Posterior vena cava (tissue), 2 donors: ENCODE results near the gene ZBTB16. TPM values are rescaled to one million over a fixed set of nuclear protein-coding genes. Genes with fewer than 3 reads are reported as not detected.

Experiments
- DNase-seq: peaks from one replicate; pipeline ENCODE4 v3.0.0-alpha.2; 2020; ENCODE audit warnings: low spot score
- intact Hi-C, 2 donors: fragments of 100-400 bp; cut with DNase I; formaldehyde crosslinking; loops; one replicate each; pipeline versions ENCODE4 v1.14.1 to v1.14.2; 2022 to 2023
- total RNA-seq, 2 donors: library from RNA; stranded (reverse); fragmentation: NEBNext Ultra II Directional; extraction: Animal tissue kit (Norgen Biotek cat#: 25700); gene quantifications; one replicate each; pipeline ENCODE4 v1.2.1, GENCODE V29; 2021
- donor health status: DM: yes; HTN: yes; CAD: no.
- donor health status: DM: yes; HTN: yes; CAD: no.

Gene ZBTB16
- total RNA-seq, 2 donors from 2014 or later, result 188 to 208 TPM

DNA sequence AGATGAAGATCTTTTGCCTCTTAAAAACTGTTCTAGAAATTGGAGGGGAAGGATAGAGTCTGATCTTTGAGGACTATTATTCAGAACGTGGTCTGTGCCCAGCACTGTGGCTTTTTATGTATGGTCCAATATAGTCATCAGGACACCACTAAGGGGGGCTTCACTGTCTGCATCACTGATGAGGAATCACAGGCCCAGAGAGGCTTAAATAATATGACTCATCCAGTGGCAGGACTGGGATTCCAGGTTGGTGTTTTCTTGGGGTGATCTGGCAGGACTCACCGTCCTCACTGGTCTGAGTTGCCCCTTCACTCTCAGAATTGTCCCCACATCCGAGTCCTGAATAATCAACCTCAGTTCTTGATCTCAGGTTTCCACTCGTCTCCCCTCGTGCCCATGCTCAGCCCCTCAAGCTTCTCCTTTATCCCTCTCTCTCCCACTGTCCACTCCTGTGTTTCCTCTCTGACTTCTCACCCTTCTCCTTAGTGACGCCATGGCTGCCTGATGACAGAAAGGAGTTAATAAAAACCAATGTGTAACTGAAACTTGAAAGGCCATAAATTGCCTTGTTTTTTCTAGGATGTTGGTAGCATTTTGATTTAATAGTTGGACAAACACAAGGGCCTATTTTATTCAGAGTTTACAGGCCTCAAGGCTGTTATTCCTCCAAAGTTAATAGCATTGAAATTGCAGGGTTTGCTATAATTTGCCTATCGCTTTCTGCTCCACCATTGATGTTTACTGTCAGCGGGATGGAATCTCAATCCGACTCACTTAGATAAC, 141.0 kb downstream of the ZBTB16 start:
- intact Hi-C loops, result no loop called here
- DNase-seq, result no peak

DNA sequence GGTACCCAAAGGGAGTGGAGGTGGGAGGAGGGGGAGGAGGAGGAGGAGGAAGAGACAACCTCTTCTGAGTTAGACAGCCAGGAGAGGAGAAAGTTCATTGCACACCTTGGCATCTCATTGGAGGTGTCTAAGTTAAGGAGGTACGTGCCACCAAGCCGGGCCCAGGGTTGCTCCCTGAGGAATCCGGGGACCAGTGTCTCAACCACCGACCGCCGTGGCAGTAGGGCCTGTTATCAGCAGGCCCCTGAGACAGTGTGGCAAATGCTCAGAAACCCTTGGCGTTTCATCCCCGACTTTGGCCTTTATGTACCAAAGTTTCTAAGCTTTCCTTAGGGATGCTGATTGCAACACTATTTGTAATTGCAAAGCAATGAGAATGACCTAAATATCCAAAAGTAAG, 141.7 kb downstream of the ZBTB16 start:
- intact Hi-C loops, result no loop called here

DNA sequence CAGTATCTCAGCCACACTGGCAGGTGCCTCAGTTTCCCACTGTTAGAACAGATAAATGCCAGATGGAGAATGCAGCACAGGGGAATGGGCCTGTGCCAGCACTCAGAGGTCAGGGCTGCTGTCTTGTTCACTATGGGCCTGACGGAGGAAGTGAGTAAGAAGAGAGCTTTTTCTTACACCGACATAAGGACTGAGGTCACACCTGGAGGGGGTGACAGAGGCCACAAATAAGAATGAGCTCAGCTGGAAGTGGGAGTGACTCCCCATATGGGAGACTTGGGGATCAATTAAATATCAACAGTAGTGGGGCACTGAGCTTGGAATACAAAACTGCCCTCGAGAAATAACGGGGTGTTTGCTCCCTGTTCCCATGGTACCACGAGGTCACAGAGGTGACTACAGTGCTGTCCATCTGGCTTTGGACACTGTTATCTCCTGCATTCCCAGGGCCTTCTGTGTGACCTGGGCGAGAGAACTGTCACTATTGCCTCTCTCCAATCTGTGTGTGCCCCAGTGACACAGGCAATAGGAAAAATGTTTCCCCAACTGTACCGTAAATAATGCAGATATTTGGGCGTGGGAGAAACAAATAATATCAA, 142.6 kb downstream of the ZBTB16 start:
- no peak for DNase-seq
- intact Hi-C loops, result no loop called here

More for the DNA sequence above, 141.7 kb downstream of the ZBTB16 start:
- no peak for DNase-seq

DNA sequence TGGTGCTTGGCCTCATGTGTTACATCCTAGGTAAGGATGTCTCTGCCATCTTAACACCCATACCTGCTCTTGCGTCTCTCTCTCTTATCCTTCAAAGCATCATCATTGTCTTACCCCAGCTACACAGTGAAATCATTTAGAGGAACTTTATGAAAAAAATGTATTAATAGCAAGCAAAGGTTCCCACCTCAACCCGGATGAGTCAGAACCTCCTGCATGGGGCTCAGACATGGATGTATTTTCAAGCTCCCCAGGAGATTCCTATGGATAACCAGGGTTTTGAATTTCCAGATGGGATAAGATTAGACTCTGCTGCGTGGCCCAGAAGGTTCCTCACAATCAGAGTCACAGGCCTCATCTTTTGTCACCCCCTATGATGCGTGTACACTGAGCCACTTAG, 147.6 kb downstream of the ZBTB16 start:
- DNase-seq, result no peak
- intact Hi-C loops, result loop anchor here in 1 of 2 donors (5.0 kb wide), 1 partner anchor 45 kb away; no protein-coding TSS in a partner anchor

DNA sequence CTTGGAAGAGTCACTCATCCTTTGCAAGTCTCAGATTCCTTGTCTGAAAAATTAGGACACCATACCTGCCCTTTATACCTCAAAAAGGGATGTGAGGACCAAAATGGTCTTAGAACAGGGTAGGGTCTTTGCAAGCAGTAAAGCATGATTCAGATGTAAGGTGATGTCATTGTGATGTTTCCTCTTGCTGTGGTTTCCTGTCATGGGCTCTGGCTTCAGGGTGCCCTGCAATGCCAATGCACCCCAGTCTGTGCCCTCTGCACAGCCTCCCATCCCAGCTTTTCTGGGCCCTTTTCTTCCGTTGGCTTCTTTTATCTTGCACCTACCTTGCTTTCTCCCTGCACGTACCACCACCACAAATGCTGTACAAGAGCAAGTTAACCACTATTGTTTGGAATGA, 148.9 kb downstream of the ZBTB16 start:
- intact Hi-C loops, result loop anchor here in 1 of 2 donors (5.0 kb wide), 1 partner anchor 44 kb away; no protein-coding TSS in a partner anchor
- DNase-seq, result no peak

DNA sequence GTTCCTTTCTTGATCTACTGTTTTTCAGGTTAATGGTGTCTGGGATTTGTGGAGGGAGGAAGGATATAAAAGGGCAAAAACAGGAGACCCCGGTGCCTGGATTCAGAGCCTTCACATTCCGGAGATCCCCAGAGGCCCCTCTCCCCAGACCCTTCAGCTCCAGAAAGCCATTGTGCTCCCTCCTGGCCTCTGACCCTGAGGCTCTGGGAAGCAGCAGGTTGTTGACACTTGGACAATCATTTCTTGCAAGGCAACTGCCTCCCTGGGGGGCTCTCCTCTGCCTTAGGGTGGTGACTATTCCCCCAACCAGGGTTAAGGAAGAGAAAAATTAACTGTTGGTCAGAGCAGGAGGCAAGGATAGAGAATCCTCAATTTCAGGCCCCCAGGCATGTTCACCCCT, 149.8 kb downstream of the ZBTB16 start:
- no peak for DNase-seq
- intact Hi-C loops, result loop anchor here in 1 of 2 donors (5.0 kb wide), 1 partner anchor 43 kb away; no protein-coding TSS in a partner anchor

DNA sequence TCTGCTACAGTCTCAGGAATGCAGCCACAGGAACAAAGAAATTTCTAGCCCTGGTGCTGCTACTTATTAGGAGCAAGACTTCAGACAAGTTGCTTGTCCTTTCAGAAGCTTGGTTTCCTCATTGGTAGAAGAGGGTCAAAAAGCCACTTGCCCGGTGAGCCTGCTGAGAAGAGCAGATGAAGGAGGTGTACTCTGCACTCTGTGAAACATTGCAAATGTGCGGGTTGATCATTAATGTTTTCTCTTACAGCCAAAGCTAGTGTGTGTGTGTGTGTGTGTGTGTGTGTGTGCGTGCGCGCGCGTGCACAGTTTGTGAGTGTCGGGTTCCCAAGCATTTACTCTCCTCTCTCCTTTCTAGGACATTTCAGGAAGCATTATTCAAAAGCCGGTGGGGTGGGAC, 150.4 kb downstream of the ZBTB16 start:
- intact Hi-C loops, result loop anchor here in 1 of 2 donors (5.0 kb wide), 1 partner anchor 42 kb away; no protein-coding TSS in a partner anchor
- no peak for DNase-seq

DNA sequence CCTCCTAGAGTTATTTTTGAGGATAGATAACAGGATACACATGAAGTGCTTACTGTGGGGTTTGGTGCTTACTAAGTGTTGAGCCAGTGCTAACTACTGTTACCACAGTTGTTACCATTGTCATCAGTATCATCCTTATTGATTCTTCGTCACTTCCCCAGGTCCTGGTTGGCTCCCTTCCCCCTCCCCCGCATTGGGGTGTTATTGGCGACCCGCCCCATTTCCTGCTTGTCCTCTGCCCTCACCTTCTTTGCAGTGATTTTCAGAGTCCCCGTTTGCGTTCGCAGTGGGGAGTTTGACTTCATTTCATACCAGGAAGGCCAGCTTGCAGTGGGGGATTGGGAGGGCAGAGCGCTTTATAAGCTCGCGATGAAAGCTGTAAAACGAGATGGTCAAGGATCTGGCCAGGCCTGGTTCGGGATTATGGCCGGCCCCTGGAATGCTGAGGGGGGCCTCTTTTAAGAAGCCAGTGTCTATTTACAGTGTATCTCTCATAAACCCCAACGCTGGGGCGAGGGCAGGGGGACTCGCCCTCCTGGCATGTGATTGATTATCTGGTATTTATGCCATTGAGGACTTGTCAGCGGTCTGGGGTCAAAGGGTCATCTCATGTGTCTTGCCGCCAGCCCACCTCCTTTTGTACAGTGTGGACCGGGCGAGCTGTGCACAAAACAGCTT, 152.1 kb downstream of the ZBTB16 start:
- no peak for DNase-seq
- intact Hi-C loops, result no loop called here

DNA sequence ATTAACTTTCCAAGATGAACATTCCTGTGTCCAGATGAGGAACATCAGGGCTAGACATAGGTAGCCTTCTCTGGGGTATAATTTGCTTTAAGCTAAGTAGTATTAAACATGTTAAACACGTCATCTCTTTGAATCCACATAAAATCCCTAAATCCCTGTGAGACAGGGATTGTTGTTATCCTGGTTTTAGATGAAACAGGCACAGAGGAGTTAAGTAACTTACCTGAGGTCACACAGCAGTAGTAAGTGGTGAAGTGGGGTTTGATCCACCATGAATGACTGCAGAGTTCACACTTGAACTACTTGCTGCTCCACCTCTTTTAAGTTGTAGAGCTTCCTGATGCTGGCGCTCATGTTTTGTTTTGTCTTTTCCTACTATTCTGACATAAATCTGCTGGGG, 154.1 kb downstream of the ZBTB16 start:
- intact Hi-C loops, result no loop called here
- no peak for DNase-seq

DNA sequence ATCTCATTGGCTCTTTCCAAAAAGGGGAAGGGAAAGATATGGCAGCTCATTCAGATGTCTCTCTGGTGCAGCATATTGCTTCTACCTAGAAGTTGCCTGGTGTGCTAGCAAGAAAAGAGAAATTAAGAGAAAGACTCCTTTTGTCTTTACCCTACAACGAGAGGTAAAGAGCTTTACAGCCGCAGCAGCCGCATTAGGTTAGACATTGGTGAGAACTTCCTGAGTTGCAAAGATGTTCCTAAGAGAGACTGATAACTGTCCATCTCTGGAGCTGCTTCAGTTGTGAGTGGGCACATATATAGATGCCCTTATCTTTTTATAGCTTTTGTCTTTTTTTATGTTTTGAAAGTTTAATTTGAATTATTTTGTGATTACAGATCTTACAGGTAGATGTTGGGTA, 155.9 kb downstream of the ZBTB16 start:
- DNase-seq, result no peak
- intact Hi-C loops, result no loop called here

DNA sequence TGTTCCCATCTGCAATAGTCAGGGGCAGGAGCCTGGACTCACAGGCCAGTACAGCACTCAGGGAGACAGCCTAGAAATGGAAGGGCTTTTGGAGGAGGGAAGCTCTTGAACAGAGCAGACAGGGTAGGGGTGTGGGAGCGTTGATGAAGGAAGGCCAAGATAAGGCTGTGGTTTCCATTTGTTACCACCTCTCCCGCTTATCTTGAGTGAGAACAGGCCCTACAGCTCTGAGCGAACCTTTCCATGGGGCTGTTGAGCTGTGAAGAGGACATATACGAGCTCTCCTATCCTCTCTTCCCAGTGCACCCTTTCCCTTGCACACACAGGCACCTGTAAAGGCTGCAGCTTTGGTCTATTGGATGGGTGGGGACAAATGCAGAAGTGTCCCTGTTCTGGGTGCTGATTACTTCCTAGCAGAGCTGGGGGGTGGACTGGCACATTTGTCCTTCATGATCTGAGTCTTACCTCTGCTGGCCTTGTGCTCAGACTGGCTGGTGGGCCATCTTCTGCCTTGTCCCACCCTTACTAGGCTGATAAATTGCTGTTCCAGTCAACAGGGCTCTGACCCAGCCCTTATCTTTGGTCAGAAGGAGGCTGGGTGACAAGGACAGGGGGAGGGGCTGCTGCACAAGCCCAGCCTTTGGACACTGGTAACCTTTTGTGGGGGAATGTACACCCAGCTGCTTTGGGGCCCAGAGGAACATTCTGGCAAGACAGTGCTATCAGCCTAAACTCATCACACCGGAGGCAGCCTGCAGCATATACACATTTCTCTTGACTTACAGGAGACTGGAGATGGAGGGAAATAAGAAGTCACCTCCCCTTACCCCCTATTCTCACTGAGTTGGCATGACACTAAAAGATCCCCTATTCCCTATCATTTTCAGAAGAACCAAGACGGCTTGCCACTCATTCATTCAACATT, 156.6 kb downstream of the ZBTB16 start:
- intact Hi-C loops, result no loop called here
- DNase-seq, result no peak

DNA sequence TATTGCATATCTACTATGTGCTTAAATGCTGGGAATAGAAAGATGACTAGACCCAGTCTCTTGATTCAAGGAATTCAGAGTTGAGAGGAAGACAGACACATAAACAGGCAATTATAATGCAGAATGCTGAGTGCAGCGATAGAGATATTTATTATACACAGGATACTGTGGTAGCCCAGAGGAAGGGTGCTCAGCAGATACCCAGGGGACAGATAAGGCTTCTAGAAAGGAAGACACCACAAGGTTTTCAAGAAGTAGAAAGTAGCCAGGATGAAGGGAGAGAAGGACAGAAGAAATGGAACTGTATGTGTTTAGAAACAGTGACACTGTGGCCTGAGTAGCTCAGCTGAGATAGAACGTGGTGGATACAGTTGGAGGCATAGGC, 157.3 kb downstream of the ZBTB16 start:
- DNase-seq, result no peak
- intact Hi-C loops, result no loop called here

DNA sequence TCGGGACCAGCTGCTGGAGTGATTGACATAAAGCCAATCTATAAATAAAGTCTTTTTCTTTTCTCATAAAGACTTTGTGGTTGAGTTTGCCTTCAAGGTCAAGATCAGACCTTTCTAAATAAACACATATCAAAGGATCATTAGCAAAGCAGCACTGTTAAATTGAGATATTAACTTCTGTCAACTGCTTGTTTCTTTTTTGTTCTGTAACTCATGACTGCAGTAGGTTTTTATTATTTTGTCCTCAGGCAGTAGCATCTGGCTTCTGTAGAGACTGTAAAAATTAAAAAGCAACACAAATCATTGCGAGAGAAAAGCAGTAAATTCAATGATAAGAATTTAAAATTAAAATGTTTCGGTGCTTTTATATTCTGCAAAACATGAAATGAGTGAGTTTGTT, 159.0 kb downstream of the ZBTB16 start:
- no peak for DNase-seq
- intact Hi-C loops, result no loop called here

DNA sequence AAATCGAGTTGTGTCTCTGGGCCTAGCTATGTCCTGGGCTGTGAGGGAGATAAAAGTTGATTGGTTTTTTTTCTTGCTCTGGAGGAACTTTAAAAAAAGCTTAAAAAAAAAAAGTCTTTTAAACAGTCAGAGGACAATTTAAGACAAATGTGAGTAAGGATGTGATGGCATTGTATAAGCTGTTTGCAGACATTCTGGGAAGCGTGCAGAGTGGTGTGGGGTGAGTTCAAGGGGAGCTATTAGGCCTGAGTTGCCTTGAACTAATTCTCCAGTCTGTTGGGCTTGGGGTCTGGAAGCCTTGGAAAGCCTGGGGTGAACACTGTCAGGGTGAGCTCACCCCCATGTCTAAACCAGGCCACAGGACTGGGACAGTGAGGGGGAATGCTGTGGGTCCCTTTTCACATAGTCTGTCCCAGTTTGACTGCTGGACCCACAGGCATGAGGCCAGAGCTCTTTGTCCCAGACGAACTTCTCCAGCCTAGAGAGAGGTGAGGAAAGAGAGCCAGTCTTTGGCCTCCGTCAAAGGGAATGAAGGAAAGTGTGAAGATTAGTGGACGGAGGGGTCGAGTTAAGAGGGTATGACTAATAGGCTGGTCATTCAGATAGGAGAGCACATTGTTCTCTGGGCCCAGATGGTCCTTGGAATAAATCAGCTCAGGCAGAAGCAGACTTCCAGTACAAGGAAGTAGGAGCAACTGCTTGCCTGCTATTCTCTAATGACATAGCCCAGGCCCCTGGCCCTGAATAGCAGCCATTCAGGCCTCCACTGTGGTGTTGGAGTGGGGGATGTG, 160.2 kb downstream of the ZBTB16 start:
- no peak for DNase-seq
- intact Hi-C loops, result loop anchor here in 1 of 2 donors (1.0 kb wide), 1 partner anchor 25 kb away; no protein-coding TSS in a partner anchor

DNA sequence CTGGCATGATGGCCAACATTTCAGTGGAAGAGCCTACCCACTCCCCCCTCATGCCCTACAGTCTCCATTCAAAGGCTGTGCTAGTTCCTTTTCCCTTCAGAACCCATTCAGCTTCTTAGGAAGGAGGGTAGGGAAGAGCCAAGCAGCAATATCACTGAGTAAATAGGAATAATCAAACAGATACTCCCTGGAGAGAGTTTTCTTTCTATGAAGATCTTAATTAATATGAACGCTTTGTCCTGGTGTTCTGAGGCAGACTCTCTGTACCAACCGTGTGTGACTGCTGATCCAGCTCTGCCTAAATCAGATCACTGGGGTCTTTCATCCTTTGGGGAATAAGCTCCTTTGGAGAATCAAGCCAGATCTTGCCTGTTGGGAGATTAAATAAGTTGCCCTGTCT, 161.5 kb downstream of the ZBTB16 start:
- intact Hi-C loops, result no loop called here
- no peak for DNase-seq

DNA sequence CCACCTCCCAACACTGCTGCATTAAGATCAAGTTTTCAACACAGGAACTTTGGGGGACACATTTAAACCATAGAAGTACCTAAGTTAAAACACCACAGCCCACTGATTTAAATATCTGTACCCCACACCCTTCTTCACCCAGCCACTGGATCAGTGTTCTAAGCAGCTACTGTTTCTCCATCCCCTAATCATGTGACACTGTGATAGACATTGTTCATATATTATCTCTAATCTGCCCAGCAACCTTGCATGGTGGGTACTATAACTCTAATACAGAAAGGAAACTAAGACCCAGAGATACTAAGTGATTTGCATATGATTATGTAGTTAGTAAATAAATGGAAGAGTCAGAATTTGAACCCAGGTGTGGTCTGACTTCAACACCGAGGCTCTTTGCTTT, 166.2 kb downstream of the ZBTB16 start:
- DNase-seq, result no peak
- intact Hi-C loops, result no loop called here

DNA sequence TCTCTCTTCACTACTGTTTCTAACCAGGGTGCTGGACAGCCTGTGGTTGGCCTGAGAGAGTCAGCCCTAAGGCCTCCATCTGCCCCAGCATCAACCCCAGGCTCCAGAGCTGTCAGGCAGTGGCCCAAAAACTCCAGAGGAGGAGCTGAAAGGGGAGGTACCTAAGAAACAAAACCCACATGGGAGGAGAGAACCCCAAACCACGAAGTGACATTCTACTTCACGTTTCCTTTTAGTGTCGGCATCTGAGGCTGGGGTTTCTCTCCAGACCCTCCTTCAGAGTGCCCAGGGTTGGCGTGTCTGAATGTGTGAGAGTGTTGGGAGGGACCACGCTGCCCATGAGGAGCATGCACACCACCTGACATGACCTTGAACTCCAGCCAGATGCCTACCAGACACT, 166.8 kb downstream of the ZBTB16 start:
- no peak for DNase-seq

More for the DNA sequence above, 166.8 kb downstream of the ZBTB16 start:
- intact Hi-C loops, result no loop called here
